HG02798 (cell line): ENCODE data around the gene UACA.

Experiments used
- ATAC-seq: cut with Tn5 transposase; IDR thresholded peaks from one replicate; pipeline ENCODE4 v1.9.1; 2021; ENCODE audit warnings: mild to moderate bottlenecking; ENCODE audit not compliant: unreplicated experiment, poor library complexity

UACA gene

DNA sequence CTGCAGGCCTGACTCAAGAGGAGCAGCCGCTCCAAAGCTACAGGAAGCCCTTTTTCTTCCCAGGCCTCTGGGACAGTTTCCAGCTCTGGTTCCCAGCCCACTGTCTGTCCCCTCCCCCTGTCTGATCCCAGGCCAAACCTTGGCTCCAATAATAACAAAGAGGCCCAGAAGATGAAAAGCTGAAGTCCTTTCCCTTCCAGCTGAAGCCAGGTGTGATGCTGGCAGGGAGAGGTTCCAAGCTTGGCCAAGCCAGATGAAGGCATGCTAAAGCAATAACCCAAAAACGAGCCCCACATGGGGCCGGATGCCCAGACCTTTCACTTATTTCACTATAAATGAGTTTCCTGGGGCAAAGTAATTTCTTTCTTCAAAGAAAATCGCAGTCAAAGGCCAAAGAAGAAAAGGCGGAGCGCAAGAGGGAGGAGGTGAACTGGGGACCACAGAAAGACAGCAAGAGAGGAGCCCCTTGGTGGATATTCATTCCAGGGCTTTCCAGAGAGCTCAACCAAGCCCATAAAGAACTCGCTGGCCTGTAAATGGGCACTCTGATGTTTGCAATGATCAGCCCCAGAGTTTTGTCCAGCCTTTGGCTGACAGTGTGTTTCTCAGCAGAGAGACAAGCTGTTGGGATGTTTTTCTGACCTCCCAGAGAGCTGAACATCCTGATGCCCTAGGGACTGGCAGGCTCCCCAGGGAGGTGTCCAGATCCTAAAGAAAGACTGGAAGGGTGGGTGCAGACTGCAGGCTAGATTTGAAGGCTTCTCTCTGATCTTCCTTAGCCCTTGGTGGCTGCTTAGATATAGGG lies 157.6 kb downstream of the UACA start:
- no peak for ATAC-seq

DNA sequence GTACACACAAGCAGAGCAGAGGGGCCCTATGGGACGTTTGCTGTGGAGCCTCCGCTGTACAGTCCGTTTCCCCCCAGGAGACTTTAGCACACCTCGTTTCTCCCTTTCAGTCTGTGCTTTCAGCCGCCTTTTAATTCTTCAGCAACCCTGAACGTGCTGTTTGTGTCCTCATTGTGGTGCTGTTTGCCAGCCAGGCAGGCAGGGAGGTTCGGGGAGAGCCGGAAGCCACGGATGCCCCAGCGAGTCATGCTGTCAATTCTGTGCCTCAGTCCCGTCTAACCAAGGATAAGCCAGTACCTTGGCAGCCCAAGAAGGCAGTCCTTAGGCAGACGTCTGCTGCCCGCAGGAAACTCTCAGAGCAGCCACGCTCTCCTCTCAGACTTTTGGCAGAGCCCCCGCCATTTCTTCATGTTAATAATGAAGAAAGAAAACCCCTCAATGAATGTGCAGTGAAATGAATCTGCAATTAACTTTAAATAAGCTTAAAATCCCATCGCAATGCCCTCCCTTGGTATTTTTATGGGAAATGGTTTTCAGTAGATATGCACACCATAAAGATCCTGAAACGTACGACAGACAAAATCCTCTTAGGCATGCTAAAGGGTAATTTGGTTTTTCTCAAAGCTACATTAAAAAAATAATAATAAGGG lies 158.6 kb downstream of the UACA start:
- no peak for ATAC-seq
